Activated T-cell treated with anti-CD3 and anti-CD28 coated beads for 1 hour (primary cell): Measurements from ENCODE around the gene FGF8.

Experiments
- DNase-seq: peaks from one replicate; pipeline ENCODE4 v3.0.0-alpha.2; 2020; ENCODE audit warnings: low read depth

Gene FGF8

DNA sequence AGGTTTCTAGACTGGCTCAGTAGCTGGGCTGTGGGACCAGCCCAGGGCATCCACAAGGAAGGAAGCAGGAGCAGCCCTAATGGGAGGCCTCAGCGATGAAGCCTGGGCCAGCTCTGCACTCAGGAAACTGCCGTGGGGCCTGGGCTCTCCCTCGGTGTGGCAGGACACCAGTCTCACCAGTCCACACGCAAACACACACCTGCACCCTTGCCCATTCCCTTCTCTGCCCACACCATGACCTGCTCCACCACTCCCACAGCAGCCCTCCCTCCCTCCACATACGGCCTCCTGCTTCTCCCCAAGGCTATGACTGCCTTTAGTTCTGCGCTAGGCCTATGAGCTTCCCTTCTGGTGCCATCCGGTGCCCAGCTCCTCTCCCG, 7.1 kb downstream of the FGF8 start:
- DNase-seq: no peak

GRCh38 chr10:101767966-101768790, 7.7 kb downstream of the FGF8 start:
- no peak for DNase-seq

DNA sequence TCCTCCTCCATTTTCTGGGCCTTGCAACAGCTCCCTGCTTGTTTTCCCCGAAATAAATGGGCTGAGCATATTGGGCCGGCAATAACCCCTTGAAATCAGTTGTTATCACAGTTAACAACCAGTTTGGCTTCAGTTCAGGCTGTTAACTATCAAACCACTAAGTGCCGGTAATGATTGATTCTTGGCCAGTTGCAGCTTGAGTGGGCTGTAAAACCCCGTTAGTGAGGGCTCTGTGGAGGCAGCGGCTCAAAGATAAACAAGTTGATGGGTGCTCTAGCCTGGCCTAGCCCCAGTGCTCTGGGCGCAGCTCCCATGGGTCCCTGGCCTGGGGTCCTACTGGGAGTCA, 8.3 kb downstream of the FGF8 start:
- no peak for DNase-seq

- DNase-seq: no peak
These were observed 8.9 kb downstream of the FGF8 start for GRCh38 chr10:101766753-101767599.

GRCh38 chr10:101766306-101766705, 9.6 kb downstream of the FGF8 start:
- no peak for DNase-seq

GRCh38 chr10:101763141-101763846, 12.6 kb downstream of the FGF8 start:
- no peak for DNase-seq

DNA sequence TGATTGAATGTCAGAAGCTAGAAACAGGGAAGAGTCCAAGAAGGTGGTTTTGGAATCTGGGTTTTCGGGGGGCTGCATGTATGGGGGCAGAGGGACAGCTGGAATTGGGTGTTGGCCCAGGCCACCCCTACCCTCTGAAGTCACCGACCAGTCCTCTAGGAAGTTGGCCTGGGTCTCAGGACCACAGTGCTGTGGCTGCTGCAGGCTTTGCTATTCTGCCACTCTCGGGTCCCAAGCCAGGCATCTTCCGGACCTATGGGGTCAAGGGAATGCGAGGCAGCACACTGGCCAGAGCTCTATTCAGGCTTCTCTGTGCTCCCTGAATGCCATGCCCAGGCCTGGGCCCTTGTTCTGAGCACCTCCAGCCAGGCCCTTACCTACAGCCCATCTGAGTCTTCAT, 13.2 kb downstream of the FGF8 start:
- DNase-seq: no peak

- no peak for DNase-seq
These were observed 14.7 kb downstream of the FGF8 start for GRCh38 chr10:101761226-101761625.

- DNase-seq: no peak
These were observed 15.4 kb downstream of the FGF8 start for GRCh38 chr10:101760510-101760909.

GRCh38 chr10:101759309-101760247, 16.3 kb downstream of the FGF8 start:
- no peak for DNase-seq

DNA sequence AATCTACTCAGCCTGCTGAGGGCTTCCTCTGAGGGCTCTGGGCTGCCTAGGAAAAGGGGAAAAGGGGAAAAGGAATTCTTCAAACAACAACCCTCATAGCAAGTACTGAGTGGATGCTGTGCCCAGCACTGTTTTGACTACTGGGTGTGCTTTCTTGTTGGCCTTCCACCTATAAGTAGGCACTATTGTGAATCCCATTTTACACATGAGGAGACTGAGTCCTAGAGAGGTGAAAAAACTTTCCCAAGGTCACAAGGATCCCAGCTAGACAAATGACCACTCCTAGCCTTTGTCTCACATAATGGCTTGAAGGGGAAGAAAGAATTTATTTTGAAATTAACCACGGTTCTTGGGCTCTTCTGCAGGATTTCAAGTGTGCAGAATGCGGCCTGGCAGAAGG, 17.1 kb downstream of the FGF8 start:
- DNase-seq: no peak

GRCh38 chr10:101752241-101752640, 23.7 kb downstream of the FGF8 start:
- no peak for DNase-seq

GRCh38 chr10:101749047-101750016, 26.6 kb downstream of the FGF8 start:
- DNase-seq: no peak

- no peak for DNase-seq
These were observed 27.4 kb downstream of the FGF8 start for GRCh38 chr10:101748496-101748895.

DNA sequence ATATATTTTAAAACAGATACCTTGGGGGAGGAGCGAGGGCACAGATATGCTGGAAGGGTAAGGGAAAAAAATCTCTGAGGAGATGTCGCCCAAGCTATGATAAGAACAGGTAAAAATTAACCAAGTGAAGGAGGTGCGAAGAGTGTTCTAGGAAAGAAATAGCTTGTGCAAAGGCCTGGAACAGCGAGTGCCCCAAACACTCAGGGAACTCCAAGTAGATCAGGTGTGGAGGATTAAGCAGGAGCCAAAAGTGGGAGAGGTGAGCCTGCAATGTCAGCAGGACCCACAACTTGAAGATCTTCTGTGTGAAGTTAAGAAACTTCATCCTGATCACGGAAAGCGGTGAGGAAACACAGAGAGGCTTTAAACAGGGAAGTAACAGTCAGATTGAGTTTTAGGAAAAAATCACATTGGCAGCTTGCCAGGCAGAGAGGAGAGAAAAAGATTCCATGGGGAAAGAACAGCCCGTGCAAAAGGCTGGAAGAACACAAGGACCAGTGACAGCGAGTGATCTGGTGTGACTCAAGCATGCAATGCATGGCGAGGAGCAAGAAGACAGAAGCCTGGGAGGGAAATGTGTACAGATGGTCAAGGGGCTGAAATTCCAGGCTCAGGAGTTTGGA, 30.7 kb downstream of the FGF8 start:
- DNase-seq: no peak

DNA sequence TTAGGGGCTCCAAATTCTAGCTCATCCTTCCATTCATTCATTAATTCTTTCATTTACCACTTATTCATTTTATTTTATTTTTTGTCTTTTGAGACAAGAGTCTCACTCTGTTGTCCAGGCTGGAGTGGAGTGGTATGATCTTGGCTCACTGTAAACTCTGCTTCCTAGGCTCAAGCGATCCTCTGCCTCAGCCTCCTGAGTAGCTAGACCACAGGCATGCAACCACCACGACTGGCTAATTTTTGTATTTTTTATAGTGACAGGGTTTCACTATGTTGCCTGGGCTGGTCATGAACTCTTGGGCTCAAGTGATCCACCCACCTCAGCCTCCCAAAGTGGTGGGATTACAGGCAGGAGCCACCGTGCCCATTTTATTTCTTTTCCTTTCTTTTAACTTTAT, 31.6 kb downstream of the FGF8 start:
- no peak for DNase-seq

GRCh38 chr10:101741938-101742337, 34.0 kb downstream of the FGF8 start:
- no peak for DNase-seq

DNA sequence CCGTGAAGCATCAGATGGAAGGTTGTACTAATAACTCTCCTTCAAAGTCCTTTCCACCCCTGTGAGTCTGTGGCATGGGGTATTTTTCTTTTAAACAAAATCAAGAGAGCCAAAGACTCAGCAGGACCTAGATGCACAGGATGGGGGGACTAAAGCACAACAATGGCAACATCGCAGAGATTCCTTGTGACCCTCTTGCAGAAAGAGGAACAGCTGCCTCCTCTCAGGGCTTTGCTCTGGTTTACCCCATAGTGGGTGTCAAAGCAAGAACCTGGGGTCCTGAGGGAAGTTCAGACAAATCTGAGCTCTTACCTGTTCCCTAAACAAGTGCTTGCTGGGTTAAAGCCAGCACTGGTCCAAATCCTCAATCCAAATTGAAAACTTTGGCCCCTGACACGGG, 39.2 kb downstream of the FGF8 start:
- no peak for DNase-seq

DNA sequence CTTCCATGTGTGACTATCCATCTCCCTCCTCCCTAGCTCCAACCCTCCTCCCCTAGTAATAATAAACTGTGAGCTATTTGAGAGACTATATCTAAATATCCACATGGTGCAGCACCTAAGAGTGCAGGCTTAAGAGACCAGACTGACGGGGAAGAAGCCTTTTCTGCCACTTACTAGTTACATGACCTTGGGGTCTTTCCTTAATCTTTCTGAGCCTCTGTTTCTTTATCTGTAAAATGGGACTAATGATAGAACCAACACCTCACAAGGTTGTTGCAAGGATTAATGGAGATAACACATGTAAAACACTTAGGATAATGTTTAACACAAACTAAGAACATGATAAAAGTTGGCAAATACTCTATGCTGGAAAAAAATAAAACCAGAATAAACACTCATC, 43.8 kb downstream of the FGF8 start:
- DNase-seq: no peak

DNA sequence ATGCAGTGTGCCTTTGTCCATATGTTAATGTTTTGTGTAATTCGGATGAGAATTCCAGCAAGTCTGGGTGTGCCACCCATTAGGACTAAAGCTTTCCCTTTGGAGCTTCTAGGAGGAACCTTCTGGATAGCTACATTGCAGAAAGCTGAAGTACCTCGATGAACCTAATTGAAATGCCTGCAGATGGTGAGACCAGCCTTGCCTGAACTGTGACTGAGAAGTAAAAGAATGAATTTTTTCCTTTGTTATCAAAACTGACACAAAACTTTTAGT, 49.9 kb downstream of the FGF8 start:
- DNase-seq: no peak
